HS-5 (cell line): Measurements from ENCODE around the gene GDF10.

Source experiments
- DNase-seq: peaks from one replicate; pipeline ENCODE4 v3.0.0-alpha.2; 2012; ENCODE audit warnings: low read depth

The GDF10 gene

GRCh38 chr10:47334466-47335295 is 34.7 kb downstream of the GDF10 start:
- no peak for DNase-seq

GRCh38 chr10:47335906-47336305 is 35.9 kb downstream of the GDF10 start:
- DNase-seq: no peak

- no peak for DNase-seq
Measured at GRCh38 chr10:47336387-47337134, 36.6 kb downstream of the GDF10 start.

GRCh38 chr10:47337310-47337709 is 37.3 kb downstream of the GDF10 start:
- no peak for DNase-seq

- no peak for DNase-seq
Measured at GRCh38 chr10:47339186-47339735, 39.3 kb downstream of the GDF10 start.

- no peak for DNase-seq
Measured at GRCh38 chr10:47339759-47340607, 40.0 kb downstream of the GDF10 start.

- peak; percentile 15 for DNase-seq
Measured at GRCh38 chr10:47340608-47341170, 40.7 kb downstream of the GDF10 start.

GRCh38 chr10:47344996-47345870 is 45.2 kb downstream of the GDF10 start:
- no peak for DNase-seq

- DNase-seq: no peak
Measured at GRCh38 chr10:47346581-47347302, 46.7 kb downstream of the GDF10 start.

GRCh38 chr10:47347303-47347675 is 47.3 kb downstream of the GDF10 start:
- no peak for DNase-seq

- no peak for DNase-seq
Measured at GRCh38 chr10:47348138-47348651, 48.2 kb downstream of the GDF10 start, which contains the start of gene RBP3. RBP3 (plus strand) TSS chr10:47348363; CDS start chr10:47348485, 122 bp downstream.

GRCh38 chr10:47348661-47349470 is 48.9 kb downstream of the GDF10 start:
- no peak for DNase-seq

- no peak for DNase-seq
Measured at GRCh38 chr10:47349516-47349915, 49.5 kb downstream of the GDF10 start.

- no peak for DNase-seq
Measured at GRCh38 chr10:47349941-47350371, 50.0 kb downstream of the GDF10 start.

- no peak for DNase-seq
Measured at GRCh38 chr10:47350671-47351640, 51.0 kb downstream of the GDF10 start.

GRCh38 chr10:47351899-47352815 is 52.2 kb downstream of the GDF10 start:
- DNase-seq: no peak
